GM12878 (cell line): Measurements from ENCODE around the gene LASP1. TPM values are rescaled to one million over a fixed set of nuclear protein-coding genes. Genes with fewer than 3 reads are reported as not detected.
A peak's percentile ranks its signal among the peaks of the same experiment; 100 is the strongest.

Experiments
- CBX5 ChIP-seq: sonication (generic); IDR thresholded peaks from 2 replicates; pipeline ENCODE4 v1.6.1; 2016; ENCODE audit warnings: low read depth, moderate library complexity, mild to moderate bottlenecking, inconsistent platforms
- CHD2 ChIP-seq: IDR thresholded peaks from 2 replicates; pipeline ENCODE4 v1.6.1; 2011; ENCODE audit warnings: low read depth, low read length, improper control_type of control experiment, borderline replicate concordance
- FOXM1 ChIP-seq: IDR thresholded peaks from 2 replicates; pipeline ENCODE4 v1.6.1; 2012; ENCODE audit warnings: low read depth, mild to moderate bottlenecking, inconsistent platforms, low read length, moderate library complexity
- HDGF ChIP-seq: fragments of 450-650 bp; IDR thresholded peaks from 2 replicates; pipeline ENCODE4 v1.6.1; 2016; ENCODE audit warnings: antibody characterized with exemption
- KDM1A ChIP-seq: fragments of 200-600 bp; sonication (generic); IDR thresholded peaks from 2 replicates; pipeline ENCODE4 v1.6.1; 2016; ENCODE audit warnings: borderline replicate concordance
- MXI1 ChIP-seq: fragments of 150-350 bp; IDR thresholded peaks from 2 replicates; pipeline ENCODE4 v1.6.1; 2011; ENCODE audit warnings: low read depth, mild to moderate bottlenecking, inconsistent platforms, low read length, improper control_type of control experiment
- NFIC ChIP-seq: IDR thresholded peaks from 2 replicates; pipeline ENCODE4 v1.6.1; 2012; ENCODE audit warnings: low read depth, mild to moderate bottlenecking, inconsistent platforms, low read length, moderate library complexity
- NFXL1 ChIP-seq: fragments of 450-650 bp; IDR thresholded peaks from 2 replicates; pipeline ENCODE4 v1.6.1; 2017; ENCODE audit warnings: antibody characterized with exemption, mild to moderate bottlenecking, borderline replicate concordance
- NFYB ChIP-seq: IDR thresholded peaks from 2 replicates; pipeline ENCODE4 v1.6.1; 2011; ENCODE audit warnings: low read depth, mild to moderate bottlenecking, low read length, improper control_type of control experiment, moderate library complexity; ENCODE audit not compliant: insufficient read depth
- NR2C1 ChIP-seq: fragments of 450-650 bp; IDR thresholded peaks from 2 replicates; pipeline ENCODE4 v1.6.1; 2017; ENCODE audit warnings: antibody characterized with exemption, mild to moderate bottlenecking, moderate library complexity
- NR2C2 ChIP-seq: IDR thresholded peaks from 2 replicates; pipeline ENCODE4 v1.6.1; 2011; ENCODE audit warnings: borderline replicate concordance, low read depth; ENCODE audit not compliant: control insufficient read depth, insufficient read length
- NR2F1 ChIP-seq: fragments of 450-650 bp; conservative IDR thresholded peaks from 2 replicates; pipeline ENCODE4 v1.6.1; 2017; ENCODE audit warnings: mild to moderate bottlenecking
- RAD21 ChIP-seq: IDR thresholded peaks from 2 replicates; pipeline ENCODE4 v1.6.1; 2011; ENCODE audit warnings: mild to moderate bottlenecking, low read depth, low read length, moderate library complexity; ENCODE audit not compliant: insufficient read depth
- RAD51 ChIP-seq: fragments of 450-650 bp; IDR thresholded peaks from 2 replicates; pipeline ENCODE4 v1.6.1; 2016; ENCODE audit warnings: moderate library complexity, mild to moderate bottlenecking, inconsistent platforms
- SP1 ChIP-seq: IDR thresholded peaks from one replicate; pipeline ENCODE4 v1.6.1; 2011; ENCODE audit warnings: low read depth, low read length
- SUPT20H ChIP-seq: IDR thresholded peaks from 2 replicates; pipeline ENCODE4 v1.6.1; 2011; ENCODE audit warnings: low read depth, mild to moderate bottlenecking, low read length, moderate library complexity, borderline replicate concordance; ENCODE audit not compliant: control insufficient read depth
- TBL1XR1 ChIP-seq: IDR thresholded peaks from 2 replicates; pipeline ENCODE4 v1.6.1; 2012; ENCODE audit warnings: low read depth, low read length, improper control_type of control experiment
- YBX1 ChIP-seq: fragments of 450-650 bp; IDR thresholded peaks from 2 replicates; pipeline ENCODE4 v1.6.1; 2016; ENCODE audit warnings: antibody characterized with exemption
- polyA plus RNA-seq, 11 experiments: library from polyadenylated mRNA; depleted of rRNA in 4 of 11; unstranded in 6 of 11; stranded (reverse) in 5 of 11; fragments of >200 nt; fragmentation: Nextera tagmentation in 4 of 11; fragmentation: Illumina TruSeq in 1 of 11; extraction: Ambion mirVana in 4 of 11; extraction: Trizol in 1 of 11; gene quantifications; 1 replicate in 1 of 11; 2 replicates in 10 of 11; pipeline versions ENCODE4 v1.2.1 to v1.2.3, GENCODE V29; 2011 to 2016; ENCODE audit warnings: inconsistent platforms in 2 of 11, missing spikeins in 2 of 11, low read depth in 1 of 11
- total RNA-seq, 4 experiments: library from RNA; depleted of rRNA in 3 of 4; stranded (reverse); fragments of >200 nt in 3 of 4; fragmentation: Illumina TruSeq in 1 of 4; extraction: Trizol in 1 of 4; gene quantifications; 2 replicates each; pipeline versions ENCODE4 v1.2.1 to v1.2.3, GENCODE V29; 2013 to 2021
- TF ChIP-seq, protein P1 (sequence below): fragments of 450-650 bp; IDR thresholded peaks from 2 replicates; pipeline ENCODE4 v1.6.1; 2017; ENCODE audit warnings: mild to moderate bottlenecking, moderate library complexity
- TF ChIP-seq, protein P2 (sequence below): IDR thresholded peaks from 2 replicates; pipeline ENCODE4 v1.6.1; 2012; ENCODE audit warnings: mild to moderate bottlenecking, low read depth, low read length
- TF ChIP-seq, protein P3 (sequence below): IDR thresholded peaks from 2 replicates; pipeline ENCODE4 v1.6.1; 2012; ENCODE audit warnings: low read depth, low read length, improper control_type of control experiment

LASP1 gene
- total and polyA plus RNA-seq, 10 of the 15 experiments (the other 5 are each of a cell fraction or from before 2014, with no cell fraction given): 21.0 to 114 (median 59.3) TPM

DNA sequence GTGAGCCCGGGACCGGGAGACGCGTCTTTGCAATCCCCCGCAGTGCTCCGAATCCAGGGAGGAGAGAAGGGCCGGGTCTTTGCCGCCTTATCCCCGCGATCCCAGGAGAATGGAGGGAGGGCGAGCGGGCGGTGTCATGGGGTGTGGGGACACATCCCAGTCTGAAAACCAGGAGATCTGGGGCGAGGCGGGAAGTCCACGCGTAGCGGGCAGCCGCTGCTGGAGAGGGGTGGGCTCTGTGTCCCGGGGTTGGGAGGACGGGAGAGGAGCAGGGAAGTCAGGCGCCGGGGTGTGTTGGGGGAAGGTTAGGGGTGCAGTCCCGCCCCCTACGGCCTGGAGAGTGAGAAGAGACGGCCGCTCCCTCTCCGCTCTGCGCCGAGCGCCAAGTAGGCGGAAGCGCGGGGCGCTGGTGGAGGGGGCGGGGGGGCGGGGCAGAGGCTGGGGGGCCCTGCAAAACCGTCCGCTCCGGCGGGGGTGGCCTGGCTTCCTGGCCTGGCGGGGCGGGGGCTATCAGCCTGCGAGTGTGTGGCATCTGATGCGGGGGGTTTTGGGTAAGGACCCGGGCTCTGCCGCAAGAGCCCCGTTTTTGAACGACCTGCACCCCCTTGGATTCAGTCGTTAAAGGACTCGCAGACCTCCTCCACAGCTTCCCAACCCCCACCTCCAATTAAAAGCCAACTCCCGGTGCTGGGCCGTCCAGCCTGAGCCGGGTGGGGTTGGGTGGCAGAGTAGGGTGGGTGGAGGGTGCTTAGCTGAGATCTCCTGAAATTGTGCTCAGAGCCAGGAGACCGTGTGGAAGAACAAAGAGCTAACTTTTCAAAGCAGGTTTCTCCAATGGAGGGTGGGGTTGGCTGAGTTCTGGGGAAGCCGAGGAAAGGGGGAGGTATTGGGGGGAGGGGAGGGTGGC lies 654 bp downstream of the LASP1 start (continued):
- no peak for TF ChIP-seq SUPT20H
- TF ChIP-seq NFIC: no peak
- TF ChIP-seq, protein P1, sequence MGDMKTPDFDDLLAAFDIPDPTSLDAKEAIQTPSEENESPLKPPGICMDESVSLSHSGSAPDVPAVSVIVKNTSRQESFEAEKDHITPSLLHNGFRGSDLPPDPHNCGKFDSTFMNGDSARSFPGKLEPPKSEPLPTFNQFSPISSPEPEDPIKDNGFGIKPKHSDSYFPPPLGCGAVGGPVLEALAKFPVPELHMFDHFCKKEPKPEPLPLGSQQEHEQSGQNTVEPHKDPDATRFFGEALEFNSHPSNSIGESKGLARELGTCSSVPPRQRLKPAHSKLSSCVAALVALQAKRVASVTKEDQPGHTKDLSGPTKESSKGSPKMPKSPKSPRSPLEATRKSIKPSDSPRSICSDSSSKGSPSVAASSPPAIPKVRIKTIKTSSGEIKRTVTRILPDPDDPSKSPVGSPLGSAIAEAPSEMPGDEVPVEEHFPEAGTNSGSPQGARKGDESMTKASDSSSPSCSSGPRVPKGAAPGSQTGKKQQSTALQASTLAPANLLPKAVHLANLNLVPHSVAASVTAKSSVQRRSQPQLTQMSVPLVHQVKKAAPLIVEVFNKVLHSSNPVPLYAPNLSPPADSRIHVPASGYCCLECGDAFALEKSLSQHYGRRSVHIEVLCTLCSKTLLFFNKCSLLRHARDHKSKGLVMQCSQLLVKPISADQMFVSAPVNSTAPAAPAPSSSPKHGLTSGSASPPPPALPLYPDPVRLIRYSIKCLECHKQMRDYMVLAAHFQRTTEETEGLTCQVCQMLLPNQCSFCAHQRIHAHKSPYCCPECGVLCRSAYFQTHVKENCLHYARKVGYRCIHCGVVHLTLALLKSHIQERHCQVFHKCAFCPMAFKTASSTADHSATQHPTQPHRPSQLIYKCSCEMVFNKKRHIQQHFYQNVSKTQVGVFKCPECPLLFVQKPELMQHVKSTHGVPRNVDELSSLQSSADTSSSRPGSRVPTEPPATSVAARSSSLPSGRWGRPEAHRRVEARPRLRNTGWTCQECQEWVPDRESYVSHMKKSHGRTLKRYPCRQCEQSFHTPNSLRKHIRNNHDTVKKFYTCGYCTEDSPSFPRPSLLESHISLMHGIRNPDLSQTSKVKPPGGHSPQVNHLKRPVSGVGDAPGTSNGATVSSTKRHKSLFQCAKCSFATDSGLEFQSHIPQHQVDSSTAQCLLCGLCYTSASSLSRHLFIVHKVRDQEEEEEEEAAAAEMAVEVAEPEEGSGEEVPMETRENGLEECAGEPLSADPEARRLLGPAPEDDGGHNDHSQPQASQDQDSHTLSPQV: no peak
- TF ChIP-seq HDGF: no peak
- no peak for TF ChIP-seq RAD21
- TF ChIP-seq NR2C2: no peak
- TF ChIP-seq CHD2: peak; percentile 14; the same call in 1 of the 2 replicates
- no peak; the same call in 1 of the 2 replicates for TF ChIP-seq MXI1
- TF ChIP-seq CBX5: no peak
- no peak for TF ChIP-seq TBL1XR1
- no peak for TF ChIP-seq NFXL1
- no peak for TF ChIP-seq NR2C1
- TF ChIP-seq RAD51: no peak
- no peak for TF ChIP-seq FOXM1
- TF ChIP-seq NFYB: no peak
- TF ChIP-seq, protein P2, sequence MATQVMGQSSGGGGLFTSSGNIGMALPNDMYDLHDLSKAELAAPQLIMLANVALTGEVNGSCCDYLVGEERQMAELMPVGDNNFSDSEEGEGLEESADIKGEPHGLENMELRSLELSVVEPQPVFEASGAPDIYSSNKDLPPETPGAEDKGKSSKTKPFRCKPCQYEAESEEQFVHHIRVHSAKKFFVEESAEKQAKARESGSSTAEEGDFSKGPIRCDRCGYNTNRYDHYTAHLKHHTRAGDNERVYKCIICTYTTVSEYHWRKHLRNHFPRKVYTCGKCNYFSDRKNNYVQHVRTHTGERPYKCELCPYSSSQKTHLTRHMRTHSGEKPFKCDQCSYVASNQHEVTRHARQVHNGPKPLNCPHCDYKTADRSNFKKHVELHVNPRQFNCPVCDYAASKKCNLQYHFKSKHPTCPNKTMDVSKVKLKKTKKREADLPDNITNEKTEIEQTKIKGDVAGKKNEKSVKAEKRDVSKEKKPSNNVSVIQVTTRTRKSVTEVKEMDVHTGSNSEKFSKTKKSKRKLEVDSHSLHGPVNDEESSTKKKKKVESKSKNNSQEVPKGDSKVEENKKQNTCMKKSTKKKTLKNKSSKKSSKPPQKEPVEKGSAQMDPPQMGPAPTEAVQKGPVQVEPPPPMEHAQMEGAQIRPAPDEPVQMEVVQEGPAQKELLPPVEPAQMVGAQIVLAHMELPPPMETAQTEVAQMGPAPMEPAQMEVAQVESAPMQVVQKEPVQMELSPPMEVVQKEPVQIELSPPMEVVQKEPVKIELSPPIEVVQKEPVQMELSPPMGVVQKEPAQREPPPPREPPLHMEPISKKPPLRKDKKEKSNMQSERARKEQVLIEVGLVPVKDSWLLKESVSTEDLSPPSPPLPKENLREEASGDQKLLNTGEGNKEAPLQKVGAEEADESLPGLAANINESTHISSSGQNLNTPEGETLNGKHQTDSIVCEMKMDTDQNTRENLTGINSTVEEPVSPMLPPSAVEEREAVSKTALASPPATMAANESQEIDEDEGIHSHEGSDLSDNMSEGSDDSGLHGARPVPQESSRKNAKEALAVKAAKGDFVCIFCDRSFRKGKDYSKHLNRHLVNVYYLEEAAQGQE: no peak
- TF ChIP-seq, protein P3, sequence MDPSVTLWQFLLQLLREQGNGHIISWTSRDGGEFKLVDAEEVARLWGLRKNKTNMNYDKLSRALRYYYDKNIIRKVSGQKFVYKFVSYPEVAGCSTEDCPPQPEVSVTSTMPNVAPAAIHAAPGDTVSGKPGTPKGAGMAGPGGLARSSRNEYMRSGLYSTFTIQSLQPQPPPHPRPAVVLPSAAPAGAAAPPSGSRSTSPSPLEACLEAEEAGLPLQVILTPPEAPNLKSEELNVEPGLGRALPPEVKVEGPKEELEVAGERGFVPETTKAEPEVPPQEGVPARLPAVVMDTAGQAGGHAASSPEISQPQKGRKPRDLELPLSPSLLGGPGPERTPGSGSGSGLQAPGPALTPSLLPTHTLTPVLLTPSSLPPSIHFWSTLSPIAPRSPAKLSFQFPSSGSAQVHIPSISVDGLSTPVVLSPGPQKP: no peak
- no peak for TF ChIP-seq SP1
- no peak for TF ChIP-seq KDM1A
- no peak for TF ChIP-seq YBX1
- TF ChIP-seq NR2F1: no peak
